Stimulated activated naive CD4-positive, alpha-beta T cell treated with Interleukin-2 at 50 U/mL for 16 hours (primary cell): ENCODE data around the gene BATF.

Experiments used
- DNase-seq: peaks from one replicate; lab custom pipeline; 2025; lab: John Stamatoyannopoulos, UW

BATF gene

GRCh38 chr14:75561013-75561432 lies 38.8 kb downstream of the BATF start:
- peak; percentile 10 for DNase-seq

- peak; percentile 80 for DNase-seq
Measured at GRCh38 chr14:75562089-75562488, 39.8 kb downstream of the BATF start.

GRCh38 chr14:75562489-75562888 lies 40.2 kb downstream of the BATF start:
- no peak for DNase-seq

- DNase-seq, result no peak
Measured at GRCh38 chr14:75563931-75564330, 41.7 kb downstream of the BATF start.

GRCh38 chr14:75565056-75565455 lies 42.8 kb downstream of the BATF start:
- DNase-seq, result no peak

- peak; percentile 91 for DNase-seq
Measured at GRCh38 chr14:75566321-75566720, 44.1 kb downstream of the BATF start.

GRCh38 chr14:75566752-75567151 lies 44.5 kb downstream of the BATF start:
- no peak for DNase-seq

GRCh38 chr14:75568140-75568539 lies 45.9 kb downstream of the BATF start:
- DNase-seq, result no peak

- peak; percentile 59 for DNase-seq
Measured at GRCh38 chr14:75568791-75569190, 46.5 kb downstream of the BATF start.

- DNase-seq, result peak; percentile 36
Measured at GRCh38 chr14:75570797-75571196, 48.5 kb downstream of the BATF start.

- no peak for DNase-seq
Measured at GRCh38 chr14:75572104-75572503, 49.8 kb downstream of the BATF start.

- no peak for DNase-seq
Measured at GRCh38 chr14:75577090-75577489, 54.8 kb downstream of the BATF start.

- DNase-seq, result peak; percentile 71
Measured at GRCh38 chr14:75577729-75578101, 55.4 kb downstream of the BATF start.

GRCh38 chr14:75578102-75578785 lies 56.0 kb downstream of the BATF start, which contains the start of gene FLVCR2:
Gene FLVCR2, plus strand, starts transcription at chr14:75578620. Its CDS starts 353 bp downstream, at chr14:75578973.
- DNase-seq, result peak; percentile 66

- no peak for DNase-seq
Measured at GRCh38 chr14:75578786-75579337, 56.6 kb downstream of the BATF start.

- no peak for DNase-seq
Measured at GRCh38 chr14:75579338-75579864, 57.1 kb downstream of the BATF start.

- DNase-seq, result no peak
Measured at GRCh38 chr14:75579882-75580281, 57.6 kb downstream of the BATF start.

- no peak for DNase-seq
Measured at GRCh38 chr14:75587388-75587787, 65.1 kb downstream of the BATF start.

GRCh38 chr14:75589931-75590330 lies 67.7 kb downstream of the BATF start:
- no peak for DNase-seq

GRCh38 chr14:75591331-75591946 lies 69.2 kb downstream of the BATF start:
- DNase-seq, result no peak

- no peak for DNase-seq
Measured at GRCh38 chr14:75591987-75592575, 69.8 kb downstream of the BATF start.

GRCh38 chr14:75595226-75595625 lies 73.0 kb downstream of the BATF start:
- no peak for DNase-seq
